ENCODE measurements around the gene SERAC1.
"Not testable (repeated sequence)": the region's sequence is repeated elsewhere in the genome, so short reads cannot be mapped to it uniquely, and the experiment has no call there.

SERAC1 gene

DNA sequence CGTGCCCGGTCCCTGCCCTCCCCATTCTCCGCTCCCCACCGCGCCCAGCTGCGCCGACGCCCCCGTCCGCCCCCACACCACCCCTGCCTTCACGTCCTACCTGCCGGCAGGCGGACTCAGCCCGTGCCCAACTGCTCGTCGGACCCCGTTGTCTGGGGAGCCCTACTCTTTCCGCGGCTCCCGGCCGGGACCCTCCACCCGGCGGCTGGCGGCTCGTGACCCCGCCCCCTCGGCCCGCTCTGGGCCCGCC, at the start of gene SERAC1:
Gene SERAC1 (minus strand): TSS at position 223 of the 250 bp plus-strand sequence. CDS start 9,899 bp downstream, outside the sequence.
- no peak for DNase-seq

DNA sequence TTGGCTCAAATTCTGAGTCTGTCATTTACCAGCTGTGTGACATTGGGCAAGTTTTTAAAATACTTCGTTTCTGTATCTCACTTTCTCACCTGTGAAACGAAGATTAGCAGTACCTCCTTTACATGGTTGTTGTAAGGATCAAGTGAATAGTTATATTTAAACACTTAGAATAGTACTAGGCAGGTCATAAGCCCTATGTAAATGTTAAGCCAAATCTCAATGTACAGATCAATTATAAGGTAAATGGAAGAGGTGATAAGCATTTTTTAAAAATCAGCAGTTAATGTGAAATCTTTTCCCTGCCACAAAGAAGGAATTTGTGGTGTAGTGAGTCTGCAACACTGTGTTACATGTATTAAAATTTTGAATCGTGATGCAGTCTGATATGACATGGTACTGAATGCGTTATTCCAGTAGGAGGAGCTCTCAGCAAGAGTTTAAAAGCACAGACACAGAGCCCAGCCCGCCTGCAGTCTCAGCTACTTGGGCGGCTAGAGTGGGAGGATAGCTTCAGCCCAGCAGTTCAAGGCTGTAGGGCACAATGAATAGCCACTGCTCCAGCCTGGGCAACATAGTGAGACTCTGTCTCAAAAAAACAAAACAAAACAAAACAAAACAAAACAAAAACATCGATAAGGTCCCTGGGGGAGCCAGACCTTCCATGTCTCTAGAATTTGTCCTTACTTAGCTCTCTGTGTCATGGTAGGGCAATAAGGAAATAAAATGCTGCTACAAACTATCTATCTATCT, 46.0 kb upstream of the SERAC1 start:
- DNase-seq, result peak; percentile 45

DNA sequence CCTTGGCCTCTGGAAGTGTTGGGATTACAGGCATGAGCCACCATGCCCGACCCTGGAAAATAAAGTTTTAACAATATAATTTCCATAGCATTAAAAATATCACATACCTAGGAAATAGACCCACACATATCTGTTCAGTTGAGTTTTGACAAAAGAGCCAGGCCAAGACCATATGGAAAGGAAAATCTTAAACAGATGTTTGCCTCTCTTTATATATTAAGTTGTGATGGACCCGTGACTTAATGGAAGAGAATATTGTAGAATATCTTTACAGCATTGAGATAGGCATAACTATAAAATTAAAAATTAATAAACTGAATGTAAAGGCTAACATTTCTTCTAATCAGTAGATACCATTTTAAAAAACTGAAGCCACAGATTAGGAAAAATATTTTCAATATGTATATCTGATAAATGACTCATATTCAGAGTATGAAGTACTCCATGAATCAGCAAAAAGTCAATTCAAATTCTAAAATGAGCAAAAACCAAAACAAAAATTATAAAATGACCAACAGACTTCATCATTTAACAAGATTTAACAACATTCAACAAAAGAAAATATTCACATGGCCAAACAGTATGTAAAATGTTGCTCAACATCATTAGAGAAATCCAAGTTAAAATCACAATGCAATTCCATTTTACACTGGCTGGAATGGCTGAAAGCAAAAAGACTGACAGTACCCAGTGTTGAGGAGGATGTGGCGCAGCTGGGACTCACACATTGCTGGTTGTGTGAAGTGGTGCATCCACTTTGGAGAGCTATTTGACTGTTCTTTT, 43.4 kb upstream of the SERAC1 start:
- no peak for DNase-seq

DNA sequence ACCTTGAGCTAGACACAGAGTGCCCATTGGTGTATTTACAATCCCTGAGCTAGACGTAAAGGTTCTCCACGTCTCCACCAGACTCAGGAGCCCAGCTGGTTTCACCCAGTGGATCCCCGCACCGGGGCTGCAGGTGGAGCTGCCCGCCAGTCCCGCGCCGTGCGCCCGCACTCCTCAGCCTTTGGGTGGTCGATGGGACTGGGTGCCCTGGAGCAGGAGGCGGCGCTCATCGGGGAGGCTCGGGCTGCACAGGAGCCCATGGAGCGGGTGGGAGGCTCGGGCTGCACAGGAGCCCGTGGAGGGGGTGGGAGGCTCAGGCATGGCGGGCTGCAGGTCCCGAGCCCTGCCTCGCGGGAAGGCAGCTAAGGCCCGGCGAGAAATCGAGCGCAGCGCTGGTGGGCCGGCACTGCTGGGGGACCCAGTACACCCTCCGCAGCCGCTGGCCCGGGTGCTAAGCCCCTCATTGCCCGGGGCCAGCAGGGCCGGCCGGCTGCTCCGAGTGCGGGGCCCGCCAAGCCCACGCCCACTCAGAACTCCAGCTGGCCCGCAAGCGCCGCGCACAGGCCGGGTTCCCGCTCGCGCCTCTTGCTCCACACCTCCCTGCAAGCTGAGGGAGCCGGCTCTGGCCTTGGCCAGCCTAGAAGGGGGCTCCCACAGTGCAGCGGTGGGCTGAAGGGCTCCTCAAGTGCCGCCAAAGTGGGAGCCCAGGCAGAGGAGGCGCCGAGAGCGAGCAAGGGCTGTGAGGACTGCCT, 41.7 kb upstream of the SERAC1 start:
- DNase-seq, result not testable (repeated sequence)

DNA sequence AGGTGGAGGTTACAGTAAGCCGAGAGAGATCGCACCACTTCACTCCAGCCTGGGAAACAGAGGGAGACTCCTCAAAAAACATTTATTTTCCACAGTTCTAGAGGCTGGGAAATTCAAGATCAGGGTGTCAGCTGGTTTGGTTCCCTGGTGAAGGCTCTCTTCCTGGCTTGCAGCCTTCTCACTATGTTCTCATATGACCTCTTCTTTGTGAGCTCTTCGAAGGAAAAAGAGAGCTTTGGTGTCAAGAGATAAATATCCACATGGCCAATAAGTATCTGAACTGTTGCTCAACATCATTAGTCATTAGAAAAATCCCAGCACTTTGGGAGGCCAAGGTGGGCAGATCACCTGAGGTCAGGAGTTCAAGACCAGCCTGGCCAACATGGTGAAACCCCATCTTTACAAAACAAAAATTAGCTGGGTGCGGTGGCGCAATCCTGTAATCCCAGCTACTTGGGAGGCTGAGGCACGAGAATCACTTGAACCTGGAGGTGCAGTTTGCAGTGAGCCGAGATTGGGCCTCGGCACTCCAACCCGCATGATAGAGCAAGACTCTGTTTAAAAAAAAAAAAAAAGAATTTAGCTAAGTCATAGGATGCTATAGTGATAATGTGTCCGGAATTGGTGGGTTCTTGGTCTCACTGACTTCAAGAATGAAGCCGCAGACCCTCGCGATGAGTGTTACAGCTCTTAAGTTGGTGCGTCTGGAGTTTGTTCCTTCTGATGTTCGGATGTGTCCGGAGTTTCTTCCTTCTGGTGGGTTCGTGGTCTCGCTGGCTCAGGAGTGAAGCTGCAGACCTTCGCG, 40.4 kb upstream of the SERAC1 start:
- not testable (repeated sequence) for DNase-seq

DNA sequence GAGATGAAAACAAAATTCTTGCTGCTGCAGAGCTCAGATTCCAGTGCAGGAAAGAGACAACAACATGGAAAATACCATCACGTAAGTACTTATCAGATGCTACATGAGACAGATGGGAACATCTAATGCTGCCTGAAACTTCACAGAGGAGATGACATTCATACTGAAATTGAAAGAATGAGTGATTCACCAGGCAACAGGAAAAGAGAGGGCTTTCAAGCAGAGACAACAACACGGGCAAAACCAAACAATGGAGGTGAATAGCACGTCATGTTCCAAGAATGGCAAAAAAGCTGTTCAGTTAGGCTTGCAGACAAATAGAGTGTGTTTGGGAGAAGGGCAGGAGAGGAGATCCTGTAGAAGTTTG, 39.3 kb upstream of the SERAC1 start:
- no peak for DNase-seq

DNA sequence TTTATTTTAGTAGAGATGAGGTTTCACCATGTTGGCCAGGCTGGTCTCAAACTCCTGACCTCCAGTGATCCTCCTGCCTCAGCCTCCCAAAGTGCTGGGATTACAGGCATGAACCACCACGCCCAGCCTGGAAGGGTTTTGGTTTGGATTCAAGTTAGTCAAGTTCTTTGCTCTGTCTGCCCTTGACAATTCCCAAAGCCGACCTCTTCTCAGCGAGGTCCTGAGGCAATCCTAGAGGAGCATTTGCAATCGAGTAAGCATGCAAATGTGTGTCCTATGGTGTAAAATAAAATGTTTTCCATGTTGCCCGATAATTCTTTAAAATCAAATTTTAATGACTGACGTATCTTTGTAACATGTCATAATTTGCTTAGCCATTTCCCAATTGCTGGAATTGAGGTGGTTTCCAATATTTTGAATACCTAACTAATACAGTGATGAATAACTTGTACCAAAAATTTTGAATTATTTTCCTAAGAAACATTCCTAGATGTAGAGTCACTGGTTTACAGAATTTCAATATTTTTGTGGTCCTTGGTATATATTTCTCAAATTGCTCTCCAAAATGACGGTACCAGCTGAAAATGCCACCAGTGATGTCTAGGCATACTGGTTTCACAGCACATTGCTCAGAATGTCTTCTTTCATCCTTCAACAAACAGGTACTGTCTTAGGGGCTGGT, 38.8 kb upstream of the SERAC1 start:
- DNase-seq, result no peak

DNA sequence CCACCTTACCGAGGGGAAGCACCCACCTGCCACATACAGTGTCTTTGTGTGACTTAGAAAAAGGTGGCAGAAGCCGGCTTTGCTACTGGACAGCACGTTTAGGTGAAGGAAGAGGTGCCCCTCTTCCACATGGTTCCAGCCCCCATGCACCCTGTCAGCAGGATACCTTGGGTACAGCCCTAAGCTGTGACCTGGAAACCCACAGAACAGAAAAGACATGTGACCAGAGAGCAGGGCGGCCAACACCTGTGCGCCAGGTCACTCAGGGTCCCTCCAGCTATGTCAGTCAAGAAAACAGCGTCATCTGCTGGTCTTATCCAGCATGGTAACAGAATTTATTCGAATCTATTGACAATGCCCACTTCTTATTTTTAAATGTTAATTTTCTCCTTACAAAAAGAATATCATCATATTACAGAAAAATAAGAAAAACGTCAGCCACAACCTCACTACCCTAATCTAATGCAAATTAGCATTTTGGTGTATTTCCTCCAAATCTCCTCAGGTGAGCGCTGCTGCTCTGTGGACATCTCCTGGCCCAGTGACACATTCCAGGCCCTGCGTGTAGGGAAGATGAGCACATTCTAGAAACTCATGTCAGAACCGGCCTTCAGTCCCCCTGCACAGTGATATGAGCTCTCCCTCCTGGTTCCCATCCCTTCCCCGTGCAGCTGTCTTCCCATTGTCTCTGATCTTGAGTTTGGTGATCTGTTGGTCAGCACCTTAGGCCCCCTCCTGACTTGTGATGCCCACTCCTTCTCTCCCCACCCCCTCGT, 37.3 kb upstream of the SERAC1 start:
- DNase-seq, result no peak

DNA sequence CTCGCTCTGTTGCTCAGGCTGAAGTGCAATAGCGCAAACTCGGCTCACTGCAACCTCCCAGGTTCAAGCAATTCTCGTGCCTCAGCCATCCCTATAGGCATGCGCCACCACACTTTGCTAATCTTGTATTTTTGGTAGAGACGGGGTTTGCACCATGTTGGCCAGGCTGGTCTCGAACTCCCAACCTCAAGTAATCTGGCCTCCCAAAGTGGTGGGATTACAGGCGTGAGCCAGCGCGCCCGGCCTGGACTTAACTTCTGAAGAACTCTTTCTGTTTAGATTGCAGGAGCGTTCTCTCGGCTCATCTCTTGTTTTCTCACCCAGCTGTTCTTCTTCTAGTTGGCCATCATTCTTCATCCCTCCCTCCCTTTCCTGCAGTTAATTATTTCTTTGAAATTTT, 30.4 kb upstream of the SERAC1 start:
- no peak for DNase-seq

DNA sequence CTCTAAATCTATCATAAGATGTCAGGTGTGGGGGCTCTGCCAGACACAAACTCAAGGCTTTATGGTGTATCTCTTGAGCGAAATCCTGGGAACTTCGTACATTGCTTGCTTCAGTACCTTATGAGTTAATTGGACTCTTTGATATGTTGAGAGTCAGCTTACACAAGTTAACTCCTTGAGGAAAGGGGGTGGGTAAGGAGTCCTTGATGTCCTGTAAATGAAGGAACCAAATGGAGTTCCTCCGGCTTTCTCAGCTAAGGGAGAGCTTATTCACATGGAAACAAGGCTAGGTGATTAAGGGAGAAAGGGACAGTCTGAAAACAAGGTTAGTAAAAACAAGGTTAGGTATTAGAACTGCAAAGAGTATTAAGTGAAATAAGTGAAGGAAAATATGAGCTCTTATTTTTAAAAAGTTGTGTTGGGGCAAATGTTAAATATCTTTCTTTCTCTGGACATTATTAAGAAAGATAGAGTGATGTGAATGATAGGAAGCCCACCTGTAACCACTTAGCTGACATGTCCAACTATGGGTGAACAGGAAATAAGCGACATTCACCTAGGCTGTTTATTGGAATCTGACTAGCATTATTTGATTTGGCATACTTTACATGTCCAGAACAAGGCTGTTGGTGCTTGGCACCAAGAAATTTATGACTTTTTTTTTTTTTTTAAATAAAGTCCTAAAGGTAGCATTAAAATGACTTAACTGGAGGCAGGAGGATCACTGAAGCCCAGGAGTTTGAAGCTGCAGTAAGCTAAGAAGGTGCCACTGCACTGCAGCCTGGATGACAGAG, 26.6 kb upstream of the SERAC1 start:
- DNase-seq, result no peak

DNA sequence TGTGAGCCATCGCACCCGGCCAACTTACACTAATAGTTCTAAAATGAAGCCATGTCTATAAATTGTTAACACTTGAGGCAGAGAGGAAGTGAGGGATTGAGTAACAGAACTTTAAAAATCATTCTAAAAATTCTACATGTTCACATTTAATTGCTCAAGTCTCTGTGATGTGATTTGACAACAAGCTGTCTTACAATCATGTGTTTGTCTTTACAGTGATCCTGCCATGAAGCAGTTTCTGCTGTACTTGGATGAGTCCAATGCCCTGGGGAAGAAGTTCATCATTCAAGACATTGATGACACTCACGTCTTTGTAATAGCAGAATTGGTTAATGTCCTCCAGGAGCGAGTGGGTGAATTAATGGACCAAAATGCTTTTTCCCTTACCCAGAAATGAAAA, 23.7 kb upstream of the SERAC1 start:
- DNase-seq, result no peak

DNA sequence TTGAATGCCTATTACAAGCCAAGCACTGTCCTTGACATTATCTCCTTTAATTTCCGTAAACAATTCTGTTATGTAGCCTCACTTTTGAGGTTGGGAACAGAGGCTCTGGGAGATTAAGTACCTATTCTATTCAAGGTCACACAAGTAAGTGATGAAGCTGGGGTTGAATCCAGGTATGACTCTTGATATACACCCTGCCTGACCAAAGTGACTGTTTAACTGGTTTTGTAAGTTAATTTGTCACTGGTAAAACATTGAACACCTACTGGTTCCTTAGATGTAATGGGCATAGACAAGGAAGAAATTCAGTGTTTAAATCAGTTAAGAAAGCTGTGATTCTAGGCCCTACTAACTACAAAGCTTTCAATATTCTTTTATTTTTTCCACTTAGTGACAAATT, 23.0 kb upstream of the SERAC1 start:
- no peak for DNase-seq

DNA sequence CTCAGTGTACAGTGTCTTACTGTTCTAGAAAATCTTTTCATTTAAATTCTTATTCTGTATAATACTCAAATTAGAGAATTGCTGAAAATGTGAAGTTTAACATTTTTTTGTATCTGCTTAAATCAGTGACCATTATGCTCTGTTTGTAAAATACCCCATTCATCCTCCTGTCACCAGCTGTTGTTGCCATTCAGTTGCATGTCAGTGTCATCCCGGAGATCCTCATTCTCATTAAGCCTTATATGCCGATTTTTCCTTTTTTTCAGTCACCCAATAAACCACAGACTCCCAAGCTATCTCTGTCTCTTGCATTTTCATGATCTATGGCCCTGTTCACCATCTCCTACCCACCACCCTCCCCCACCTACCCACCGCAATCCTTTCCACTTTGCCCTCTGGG, 20.5 kb upstream of the SERAC1 start:
- DNase-seq, result no peak

DNA sequence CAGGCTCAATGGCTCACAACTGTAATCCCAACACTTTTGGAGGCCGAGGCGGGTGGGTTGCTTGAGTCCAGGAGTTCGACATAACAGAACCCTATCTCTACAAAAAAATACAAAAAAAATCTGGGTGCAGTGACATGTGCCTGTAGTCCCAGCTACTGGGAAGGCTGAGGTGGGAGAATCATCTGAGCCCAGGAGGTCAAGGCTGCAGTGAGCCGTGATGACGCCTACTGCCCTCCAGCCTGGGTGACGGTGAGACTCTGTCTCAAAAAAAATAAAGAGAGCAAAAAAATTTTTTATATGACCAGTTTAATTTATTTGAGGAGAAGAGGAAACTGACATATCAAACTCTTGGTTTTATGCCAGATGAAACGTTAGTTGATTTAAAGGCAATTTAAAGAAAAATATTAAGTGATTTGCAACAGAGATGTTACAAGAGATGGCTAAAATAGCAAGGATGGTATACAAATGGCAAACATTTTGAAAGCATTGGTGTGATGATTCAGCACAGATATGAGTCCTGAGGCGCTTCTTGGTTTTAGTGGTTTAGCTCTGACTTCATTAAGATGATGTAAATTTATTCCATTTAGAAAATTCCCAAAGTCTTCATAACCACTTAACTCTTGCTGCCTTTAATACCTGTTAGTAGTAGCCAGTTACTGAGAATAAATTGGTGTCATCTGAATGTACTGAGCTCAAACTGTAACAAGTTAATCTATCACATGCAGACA, 17.8 kb upstream of the SERAC1 start:
- DNase-seq, result no peak

DNA sequence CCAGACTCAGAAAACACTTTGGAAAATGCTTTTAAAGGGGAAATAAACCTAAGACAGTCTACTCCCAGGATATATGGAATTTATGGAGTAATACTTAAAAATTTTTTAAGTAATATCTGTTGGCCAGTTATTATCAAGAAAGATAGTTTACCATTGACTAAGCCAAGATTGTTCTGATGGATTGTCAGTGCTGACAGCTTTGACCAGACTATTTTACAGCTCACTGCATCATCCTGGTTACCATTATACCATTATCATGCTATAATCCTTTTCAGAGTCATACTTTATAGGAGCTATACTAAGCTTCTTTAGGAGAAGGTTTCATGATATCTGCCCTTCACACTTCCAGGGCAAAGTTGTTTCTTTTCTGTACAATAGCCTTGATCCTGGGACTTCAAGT, 16.5 kb upstream of the SERAC1 start:
- DNase-seq, result no peak

DNA sequence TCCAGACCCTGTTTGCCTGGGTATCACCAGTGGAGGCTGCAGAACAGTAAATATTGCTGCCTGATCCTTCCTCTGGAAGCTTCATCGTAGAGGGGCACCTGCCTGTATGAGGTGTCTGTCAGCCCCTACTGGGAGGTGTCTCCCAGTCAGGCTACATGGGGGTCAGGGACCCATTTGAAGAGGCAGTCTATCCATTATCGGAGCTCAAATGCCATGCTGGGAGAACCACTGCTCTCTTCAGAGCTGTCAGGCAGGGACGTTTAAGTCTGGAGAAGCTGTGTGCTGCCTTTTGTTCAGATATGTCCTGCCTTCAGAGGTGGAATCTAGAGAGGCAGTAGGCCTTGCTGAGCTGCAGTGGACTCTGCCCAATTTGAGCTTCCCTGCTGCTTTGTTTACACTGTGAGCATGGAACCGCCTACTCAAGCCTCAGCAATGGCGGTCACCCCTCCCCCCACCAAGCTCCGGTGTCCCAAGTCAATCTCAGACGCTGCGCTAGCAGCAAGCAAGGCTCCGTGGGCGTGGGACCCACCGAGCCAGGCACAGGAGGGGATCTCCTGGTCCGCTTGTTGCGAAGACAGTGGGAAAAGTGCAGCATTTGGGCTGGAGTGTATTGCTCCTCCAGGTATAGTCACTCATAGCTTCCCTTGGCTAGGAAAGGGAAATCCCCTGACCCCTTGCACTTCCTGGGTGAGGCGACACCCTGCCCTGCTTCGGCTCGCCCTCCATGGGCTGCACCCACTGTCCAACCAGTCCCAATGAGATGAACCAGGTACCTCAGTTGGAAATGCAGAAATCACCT, 15.3 kb upstream of the SERAC1 start:
- not testable (repeated sequence) for DNase-seq

DNA sequence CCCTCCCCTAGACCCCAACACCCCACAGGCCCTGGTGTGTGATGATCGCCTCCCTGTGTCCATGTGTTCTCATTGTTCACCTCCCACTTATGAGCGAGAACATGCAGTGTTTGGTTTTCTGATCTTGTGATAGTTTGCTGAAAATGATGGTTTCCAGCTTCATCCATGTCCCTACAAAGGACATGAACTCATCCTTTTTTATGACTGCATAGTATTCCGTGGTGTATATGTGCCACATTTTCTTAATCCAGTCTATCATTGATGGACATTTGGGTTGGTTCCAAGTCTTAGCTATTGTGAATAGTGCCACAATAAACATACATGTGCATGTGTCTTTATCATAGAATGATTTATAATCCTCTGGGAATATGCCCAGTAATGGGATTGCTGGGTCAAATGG, 9.7 kb upstream of the SERAC1 start:
- not testable (repeated sequence) for DNase-seq

DNA sequence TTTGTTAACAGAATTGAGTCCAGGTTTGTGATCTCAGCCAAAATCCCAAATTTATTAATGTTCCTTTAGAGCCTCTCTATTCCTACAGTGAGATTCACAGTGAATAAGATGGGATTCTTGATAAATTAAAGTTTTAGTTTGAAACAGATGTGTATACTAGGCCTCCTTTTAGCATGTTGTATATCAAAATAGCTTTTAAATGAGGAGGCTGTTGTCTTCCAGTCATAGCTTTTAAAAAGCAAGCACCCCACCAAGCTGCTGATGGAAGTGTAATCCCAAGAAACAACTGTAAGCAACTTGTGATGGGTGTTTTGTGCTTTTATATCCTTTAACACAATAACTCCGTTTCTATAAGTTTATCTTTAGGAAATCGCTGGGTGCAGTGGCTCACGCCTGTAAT, 7.0 kb upstream of the SERAC1 start:
- no peak for DNase-seq

DNA sequence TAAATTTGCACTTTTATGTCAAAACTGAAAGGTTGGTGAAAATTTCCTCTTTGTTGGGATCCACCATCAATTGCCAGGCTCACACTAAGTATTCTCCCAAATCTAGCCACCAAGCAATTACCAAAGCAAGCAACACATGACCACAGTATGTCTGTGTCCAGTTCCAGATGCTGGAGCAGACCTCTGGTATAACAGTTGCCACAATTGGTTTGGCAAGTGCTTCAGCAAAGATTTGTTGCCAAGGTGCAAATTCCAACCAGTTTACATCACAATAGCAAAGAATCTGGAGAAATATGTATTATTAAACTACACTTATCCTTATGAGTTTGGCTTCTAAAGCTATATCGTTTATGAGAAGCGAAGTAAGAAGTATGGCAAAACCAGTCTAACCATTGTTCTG, 6.5 kb upstream of the SERAC1 start:
- no peak for DNase-seq
